Psoas muscle (tissue), 8 donors: ENCODE results near the gene HAGHL. TPM values are rescaled to one million over a fixed set of nuclear protein-coding genes. Genes with fewer than 3 reads are reported as not detected.
A peak's percentile ranks its signal among the peaks of the same experiment; 100 is the strongest.

Experiments used
- ATAC-seq, 4 donors: fragments of 200-7000 bp; cut with Tn5 transposase; one replicate each; pipeline ENCODE4 v1.9.1; 2020; ENCODE audit warnings: moderate library complexity in 3 of 4, mild to moderate bottlenecking in 2 of 4
- DNase-seq, 2 donors: peaks; one replicate each; pipeline ENCODE4 v3.0.0-alpha.2; 2020
- H3K27ac ChIP-seq: fragments of 200-600 bp; one replicate; pipeline ENCODE4 v1.8.0; 2022
- H3K27me3 ChIP-seq, 3 donors: fragments of 200-600 bp in 1 of 3; one replicate each; pipeline versions ENCODE4 v1.6.1 to v1.8.0; 2013 to 2022; ENCODE audit warnings: low read length in 2 of 3, mild to moderate bottlenecking in 2 of 3, moderate library complexity in 1 of 3; ENCODE audit not compliant: insufficient read depth in 3 of 3
- H3K36me3 ChIP-seq, 2 donors: fragments of 200-600 bp in 1 of 2; one replicate each; pipeline versions ENCODE4 v1.6.1 to v1.8.0; 2013 to 2022; ENCODE audit warnings: low read depth in 1 of 2, mild to moderate bottlenecking in 1 of 2, moderate library complexity in 1 of 2; ENCODE audit not compliant: insufficient read depth in 1 of 2
- H3K4me1 ChIP-seq: fragments of 200-600 bp; one replicate; pipeline ENCODE4 v1.8.0; 2022
- H3K4me3 ChIP-seq: fragments of 200-600 bp; one replicate; pipeline ENCODE4 v1.8.0; 2022; ENCODE audit warnings: mild to moderate bottlenecking
- H3K9me3 ChIP-seq: fragments of 200-600 bp; one replicate; pipeline ENCODE4 v1.8.0; 2022
- WGBS, 3 donors: extraction: QIAGEN DNeasy Blood & Tissue Kit; methylation state at CpG; one replicate each; pipeline versions ENCODE4 v1.1.6 to v1.1.7; 2013; 5-methylcytosine and 5-hydroxymethylcytosine counted together
- intact Hi-C, 2 donors: fragments of 100-400 bp; cut with DNase I; formaldehyde crosslinking; loops; one replicate each; pipeline versions ENCODE4 v1.11.0 to v1.14.2; 2022
- polyA plus RNA-seq, 3 donors: library from polyadenylated mRNA; stranded (reverse); fragments of 200-250 nt; gene quantifications; one replicate each; pipeline ENCODE4 v1.2.3, GENCODE V29; 2013
- total RNA-seq, 4 donors: library from RNA; stranded (reverse); fragmentation: NEBNext Ultra II Directional in 2 of 4; extraction: Animal tissue kit (Norgen Biotek cat#: 25700) in 2 of 4; gene quantifications; one replicate each; pipeline versions ENCODE4 v1.2.1 to v1.2.4, GENCODE V29; 2021 to 2023
- TF ChIP-seq, protein P1 (sequence below): fragments of 200-600 bp; IDR thresholded peaks from one replicate; pipeline ENCODE4 v1.8.0; 2022; ENCODE audit warnings: antibody characterized with exemption
- donor health status: healthy with polysubstance abuse.
- donor health status: DM: no; HTN: no; CAD: no; lungs with moderate emphysema.
- donor health status: Bipolar disorder and iron deficiency.
- donor health status: healthy.
- donor health status: DM: yes; HTN: yes; CAD: no.
- donor health status: DM: no; HTN: no; CAD: no.
- donor health status: DM: no; HTN: no; CAD: no.
- donor health status: DM: yes; HTN: yes; CAD: no.

The HAGHL gene
- total and polyA plus RNA-seq, 7 donors = 0.38 to 4.4 (median 0.58) TPM

DNA sequence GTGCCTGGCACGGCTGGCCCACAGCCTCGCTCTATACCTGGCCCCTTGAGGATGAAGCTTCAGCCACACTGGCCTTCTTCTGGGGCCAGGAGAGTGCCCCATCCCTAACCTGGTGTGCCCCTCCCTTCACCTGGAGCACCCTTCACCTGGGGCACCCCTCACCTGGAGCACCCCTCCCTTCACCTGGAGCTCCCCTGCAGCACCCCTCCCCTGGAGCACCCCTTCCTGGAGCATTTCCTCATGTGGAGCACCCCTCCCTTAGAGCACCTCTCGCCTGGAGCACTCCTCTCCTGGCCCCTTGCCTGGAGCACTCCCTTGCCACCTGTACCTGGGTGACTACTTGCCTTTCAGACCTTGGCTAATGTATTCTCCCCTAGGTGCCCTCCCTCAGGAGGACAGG lies 18.9 kb upstream of the HAGHL start:
- Histone ChIP-seq H3K27ac (no peak overlapping the region), H3K27me3 (peaks cover 0 to 79% (median 46%) of the 10 kb centered on the region in 3 donors), H3K4me3 (no peak overlapping the region), H3K36me3 (no peaks in the 10 kb centered on the region), H3K4me1 (no peaks in the 10 kb centered on the region), H3K9me3 (no peaks in the 10 kb centered on the region)
- no peak for ATAC-seq
- TF ChIP-seq, protein P1, sequence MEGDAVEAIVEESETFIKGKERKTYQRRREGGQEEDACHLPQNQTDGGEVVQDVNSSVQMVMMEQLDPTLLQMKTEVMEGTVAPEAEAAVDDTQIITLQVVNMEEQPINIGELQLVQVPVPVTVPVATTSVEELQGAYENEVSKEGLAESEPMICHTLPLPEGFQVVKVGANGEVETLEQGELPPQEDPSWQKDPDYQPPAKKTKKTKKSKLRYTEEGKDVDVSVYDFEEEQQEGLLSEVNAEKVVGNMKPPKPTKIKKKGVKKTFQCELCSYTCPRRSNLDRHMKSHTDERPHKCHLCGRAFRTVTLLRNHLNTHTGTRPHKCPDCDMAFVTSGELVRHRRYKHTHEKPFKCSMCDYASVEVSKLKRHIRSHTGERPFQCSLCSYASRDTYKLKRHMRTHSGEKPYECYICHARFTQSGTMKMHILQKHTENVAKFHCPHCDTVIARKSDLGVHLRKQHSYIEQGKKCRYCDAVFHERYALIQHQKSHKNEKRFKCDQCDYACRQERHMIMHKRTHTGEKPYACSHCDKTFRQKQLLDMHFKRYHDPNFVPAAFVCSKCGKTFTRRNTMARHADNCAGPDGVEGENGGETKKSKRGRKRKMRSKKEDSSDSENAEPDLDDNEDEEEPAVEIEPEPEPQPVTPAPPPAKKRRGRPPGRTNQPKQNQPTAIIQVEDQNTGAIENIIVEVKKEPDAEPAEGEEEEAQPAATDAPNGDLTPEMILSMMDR = no peak
- DNase-seq = no peak
- WGBS, 3 donors = 52 to 67% (median 60%) methylated on average over 3 of the region's 3 CpGs
- intact Hi-C loops = no loop called here

GRCh38 chr16:708959-709358 lies 17.9 kb upstream of the HAGHL start:
- Histone ChIP-seq H3K4me3 (no peak overlapping the region), H3K27ac (no peak overlapping the region), H3K27me3 (peaks cover 0 to 70% (median 39%) of the 10 kb centered on the region in 3 donors), H3K4me1 (no peaks in the 10 kb centered on the region), H3K9me3 (no peaks in the 10 kb centered on the region), H3K36me3 (no peaks in the 10 kb centered on the region)
- 60 to 73% (median 63%) methylated on average over 3 to 4 of the region's 4 CpGs for WGBS, 3 donors
- intact Hi-C loops = no loop called here
- DNase-seq (no peak), ATAC-seq (no peak)
- TF ChIP-seq, protein P1 = no peak

DNA sequence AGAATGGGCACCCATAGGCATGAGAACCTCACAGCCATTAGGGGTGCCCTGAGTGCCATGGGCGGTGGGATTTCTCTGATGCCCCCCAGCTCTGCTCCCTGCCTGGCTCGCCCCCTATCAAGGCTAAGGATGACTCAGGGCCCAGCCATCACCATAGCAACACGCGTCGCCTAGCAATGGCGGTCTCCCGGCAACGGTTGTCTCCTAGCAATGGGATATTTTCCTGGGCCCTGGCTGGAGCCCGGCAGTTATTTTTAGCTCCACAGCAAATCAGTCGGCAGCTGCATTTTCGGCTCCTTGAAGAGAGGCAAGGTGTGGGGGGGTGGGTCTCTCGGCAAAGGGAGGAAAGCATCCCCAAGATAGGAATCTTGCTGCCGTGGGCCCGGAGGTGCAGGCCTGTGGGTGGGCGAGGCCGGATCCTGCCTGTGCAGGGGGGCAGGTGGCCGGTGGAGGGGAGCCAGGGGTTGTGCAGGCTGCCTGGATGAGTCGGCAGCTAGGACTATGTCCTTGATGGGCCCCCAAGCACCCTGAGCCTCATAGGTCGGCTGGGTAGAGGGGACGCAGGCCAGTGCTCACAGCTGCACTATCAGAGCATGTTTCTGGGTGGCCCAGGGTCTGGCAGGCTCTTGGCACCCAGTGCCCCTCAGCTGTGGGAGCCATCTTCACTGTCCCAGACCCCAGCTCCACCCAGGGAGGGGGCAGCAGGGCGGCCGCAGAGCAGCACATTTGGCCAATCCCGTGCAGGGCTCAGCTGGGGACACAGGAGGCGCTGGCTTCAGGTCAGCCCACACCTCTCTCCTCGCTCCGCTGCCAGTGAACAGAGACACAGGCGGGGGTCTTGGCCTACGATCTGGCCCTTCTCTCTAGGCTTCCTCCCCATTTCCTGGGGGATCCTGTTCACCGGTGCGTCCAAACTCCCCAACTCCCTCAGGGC lies 17.1 kb upstream of the HAGHL start:
- no peak overlapping the region for H3K4me3 ChIP-seq
- H3K27ac ChIP-seq = no peak overlapping the region
- peak in 1 of 4 donors; percentile 27 for ATAC-seq
- H3K9me3 ChIP-seq = no peaks in the 10 kb centered on the region
- TF ChIP-seq, protein P1 = no peak
- DNase-seq = no peak
- no peaks in the 10 kb centered on the region for H3K4me1 ChIP-seq
- H3K27me3 ChIP-seq = peaks cover 0 to 61% (median 37%) of the 10 kb centered on the region in 3 donors
- H3K36me3 ChIP-seq = no peaks in the 10 kb centered on the region
- 13 to 17% (median 15%) methylated on average over 26 to 30 of the region's 30 CpGs for WGBS, 3 donors
- intact Hi-C loops = loop anchor here (2.0 to 5.0 kb wide), 4 partner anchors 75 to 347 kb away; partner anchors contain the start of genes CHTF18 (in 1 of the 2) and RPUSD1 (in 1 of the 2)

DNA sequence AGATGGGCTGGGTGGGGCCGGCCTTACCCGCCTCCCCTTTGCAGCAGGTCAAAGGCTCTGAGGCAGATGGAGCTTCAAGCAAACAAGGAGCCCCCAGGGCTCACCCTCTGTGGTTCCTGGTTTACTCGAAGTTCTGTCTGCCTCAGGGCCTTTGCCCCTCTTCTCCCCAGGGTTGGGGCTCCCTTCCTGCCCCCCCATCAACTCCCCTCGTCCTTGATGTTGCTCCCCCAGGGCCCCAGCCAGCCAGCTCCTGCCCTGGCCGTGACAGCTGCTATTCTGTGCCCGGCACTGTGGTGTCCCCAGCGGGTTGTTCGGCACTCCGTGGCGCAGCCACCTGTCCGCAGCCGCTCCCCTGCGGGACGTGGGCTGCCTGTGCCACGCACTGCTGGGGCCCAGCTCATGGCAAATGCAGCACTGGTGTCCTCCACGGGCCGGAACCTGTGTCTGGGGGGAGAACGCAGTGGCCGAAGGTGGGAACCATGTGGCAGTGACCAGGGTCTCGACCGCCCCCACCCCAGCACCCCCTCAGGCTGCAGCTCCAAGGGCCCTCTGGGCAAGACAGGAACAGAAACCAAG lies 16.3 kb upstream of the HAGHL start:
- Histone ChIP-seq H3K36me3 (no peaks in the 10 kb centered on the region), H3K4me3 (no peak overlapping the region), H3K27ac (no peak overlapping the region), H3K27me3 (peaks cover 0 to 54% (median 33%) of the 10 kb centered on the region in 3 donors), H3K9me3 (no peaks in the 10 kb centered on the region), H3K4me1 (no peaks in the 10 kb centered on the region)
- 43 to 52% (median 44%) methylated on average over 21 of the region's 21 CpGs for WGBS, 3 donors
- TF ChIP-seq, protein P1 = no peak
- intact Hi-C loops = loop anchor here (1.0 to 5.0 kb wide), 5 partner anchors 31 to 347 kb away; partner anchors contain the start of genes CHTF18 (in 1 of the 2) and RPUSD1 (in 1 of the 2)
- no peak for DNase-seq
- no peak for ATAC-seq
